ENCODE data around the gene NLK.
A peak's percentile ranks its signal among the peaks of the same experiment; 100 is the strongest.
"Not testable (repeated sequence)": the region's sequence is repeated elsewhere in the genome, so short reads cannot be mapped to it uniquely, and the experiment has no call there.

Gene NLK

GRCh38 chr17:28072936-28073533, 30.6 kb downstream of the NLK start:
- Histone ChIP-seq H3K36me3 (ENCODE audit: insufficient read depth, low read length) (peaks cover 4% of the 10 kb centered on the region; the same call in 1 of the 2 replicates), H3K9ac (ENCODE audit: low read depth, low read length) (no peak overlapping the region), H3K27ac (ENCODE audit: low read depth, low read length) (no peak overlapping the region), H3K4me3 (ENCODE audit: low read length) (no peak overlapping the region), H3K27me3 (ENCODE audit: insufficient read depth, low read length) (no peaks in the 10 kb centered on the region), H3K9me3 (ENCODE audit: insufficient read depth, low read depth, low read length) (peaks cover 6% of the 10 kb centered on the region; the same call in 1 of the 2 replicates), H3K4me1 (ENCODE audit: insufficient read depth, low read length) (peaks cover 27% of the 10 kb centered on the region)
- WGBS: 50% methylated on average over 2 of the region's 2 CpGs

- no peak overlapping the region for H3K27ac ChIP-seq (ENCODE audit: low read depth, low read length)
- H3K36me3 ChIP-seq (ENCODE audit: insufficient read depth, low read length): peaks cover 4% of the 10 kb centered on the region; the same call in 1 of the 2 replicates
- no peak overlapping the region for H3K9ac ChIP-seq (ENCODE audit: low read depth, low read length)
- WGBS: 90% methylated on average over 2 of the region's 3 CpGs
- H3K4me3 ChIP-seq (ENCODE audit: low read length): no peak overlapping the region
- peaks cover 27% of the 10 kb centered on the region for H3K4me1 ChIP-seq (ENCODE audit: insufficient read depth, low read length)
- H3K27me3 ChIP-seq (ENCODE audit: insufficient read depth, low read length): no peaks in the 10 kb centered on the region
- peaks cover 6% of the 10 kb centered on the region; the same call in 1 of the 2 replicates for H3K9me3 ChIP-seq (ENCODE audit: insufficient read depth, low read depth, low read length)
These were observed 31.5 kb downstream of the NLK start for GRCh38 chr17:28074010-28074409.

GRCh38 chr17:28076144-28076543, 33.7 kb downstream of the NLK start:
- WGBS: 100% methylated on average over 1 of the region's 1 CpG
- no peak overlapping the region for H3K4me3 ChIP-seq (ENCODE audit: low read length)
- H3K27ac ChIP-seq (ENCODE audit: low read depth, low read length): no peak overlapping the region
- peaks cover 33% of the 10 kb centered on the region for H3K4me1 ChIP-seq (ENCODE audit: insufficient read depth, low read length)
- peaks cover under 1% of the 10 kb centered on the region; the same call in 1 of the 2 replicates for H3K9me3 ChIP-seq (ENCODE audit: insufficient read depth, low read depth, low read length)
- H3K36me3 ChIP-seq (ENCODE audit: insufficient read depth, low read length): no peaks in the 10 kb centered on the region
- no peak overlapping the region for H3K9ac ChIP-seq (ENCODE audit: low read depth, low read length)
- no peaks in the 10 kb centered on the region for H3K27me3 ChIP-seq (ENCODE audit: insufficient read depth, low read length)

- H3K9me3 ChIP-seq (ENCODE audit: insufficient read depth, low read depth, low read length); H3K27ac ChIP-seq (ENCODE audit: low read depth, low read length); H3K27me3 ChIP-seq (ENCODE audit: insufficient read depth, low read length); H3K4me3 ChIP-seq (ENCODE audit: low read length); H3K36me3 ChIP-seq (ENCODE audit: insufficient read depth, low read length); H3K9ac ChIP-seq (ENCODE audit: low read depth, low read length): not testable (repeated sequence)
- peaks cover 42% of the 10 kb centered on the region for H3K4me1 ChIP-seq (ENCODE audit: insufficient read depth, low read length)
- WGBS: 90% methylated on average over 4 of the region's 6 CpGs
These were observed 34.7 kb downstream of the NLK start for GRCh38 chr17:28077140-28077539.

- Histone ChIP-seq H3K27me3 (ENCODE audit: insufficient read depth, low read length) (no peaks in the 10 kb centered on the region), H3K9ac (ENCODE audit: low read depth, low read length) (no peak overlapping the region), H3K27ac (ENCODE audit: low read depth, low read length) (no peak overlapping the region), H3K4me3 (ENCODE audit: low read length) (no peak overlapping the region), H3K9me3 (ENCODE audit: insufficient read depth, low read depth, low read length) (no peaks in the 10 kb centered on the region), H3K4me1 (ENCODE audit: insufficient read depth, low read length) (peaks cover 36% of the 10 kb centered on the region), H3K36me3 (ENCODE audit: insufficient read depth, low read length) (no peaks in the 10 kb centered on the region)
- 100% methylated on average over 3 of the region's 3 CpGs for WGBS
These were observed 36.1 kb downstream of the NLK start for GRCh38 chr17:28078341-28079229.

- H3K27me3 ChIP-seq (ENCODE audit: insufficient read depth, low read length): no peaks in the 10 kb centered on the region
- H3K9me3 ChIP-seq (ENCODE audit: insufficient read depth, low read depth, low read length): no peaks in the 10 kb centered on the region
- no peak overlapping the region for H3K27ac ChIP-seq (ENCODE audit: low read depth, low read length)
- 91% methylated on average over 2 of the region's 2 CpGs for WGBS
- no peaks in the 10 kb centered on the region for H3K36me3 ChIP-seq (ENCODE audit: insufficient read depth, low read length)
- no peak overlapping the region for H3K4me3 ChIP-seq (ENCODE audit: low read length)
- H3K4me1 ChIP-seq (ENCODE audit: insufficient read depth, low read length): peaks cover 25% of the 10 kb centered on the region
- no peak overlapping the region for H3K9ac ChIP-seq (ENCODE audit: low read depth, low read length)
These were observed 39.0 kb downstream of the NLK start for GRCh38 chr17:28081467-28081866.

GRCh38 chr17:28085766-28086165, 43.3 kb downstream of the NLK start:
- WGBS: 100% methylated on average over 2 of the region's 2 CpGs
- H3K36me3 ChIP-seq (ENCODE audit: insufficient read depth, low read length): no peaks in the 10 kb centered on the region; the same call in 1 of the 2 replicates
- peaks cover 21% of the 10 kb centered on the region for H3K4me1 ChIP-seq (ENCODE audit: insufficient read depth, low read length)
- H3K27ac ChIP-seq (ENCODE audit: low read depth, low read length): no peak overlapping the region
- H3K9ac ChIP-seq (ENCODE audit: low read depth, low read length): no peak overlapping the region
- H3K27me3 ChIP-seq (ENCODE audit: insufficient read depth, low read length): no peaks in the 10 kb centered on the region
- no peak overlapping the region for H3K4me3 ChIP-seq (ENCODE audit: low read length)
- H3K9me3 ChIP-seq (ENCODE audit: insufficient read depth, low read depth, low read length): peaks cover 13% of the 10 kb centered on the region

GRCh38 chr17:28086519-28086918, 44.0 kb downstream of the NLK start:
- 94% methylated on average over 2 of the region's 4 CpGs for WGBS

GRCh38 chr17:28087743-28088142, 45.3 kb downstream of the NLK start:
- Histone ChIP-seq H3K9me3 (ENCODE audit: insufficient read depth, low read depth, low read length) (peaks cover 13% of the 10 kb centered on the region), H3K27ac (ENCODE audit: low read depth, low read length) (no peak overlapping the region), H3K36me3 (ENCODE audit: insufficient read depth, low read length) (no peaks in the 10 kb centered on the region; the same call in 1 of the 2 replicates), H3K9ac (ENCODE audit: low read depth, low read length) (no peak overlapping the region), H3K4me1 (ENCODE audit: insufficient read depth, low read length) (peaks cover 26% of the 10 kb centered on the region), H3K4me3 (ENCODE audit: low read length) (no peak overlapping the region), H3K27me3 (ENCODE audit: insufficient read depth, low read length) (no peaks in the 10 kb centered on the region)

More at GRCh38 chr17:28086519-28086918, 44.0 kb downstream of the NLK start:
- H3K27me3 ChIP-seq (ENCODE audit: insufficient read depth, low read length): no peaks in the 10 kb centered on the region
- no peak overlapping the region for H3K27ac ChIP-seq (ENCODE audit: low read depth, low read length)
- H3K36me3 ChIP-seq (ENCODE audit: insufficient read depth, low read length): no peaks in the 10 kb centered on the region; the same call in 1 of the 2 replicates
- no peak overlapping the region for H3K4me3 ChIP-seq (ENCODE audit: low read length)
- H3K9ac ChIP-seq (ENCODE audit: low read depth, low read length): no peak overlapping the region
- peaks cover 24% of the 10 kb centered on the region for H3K4me1 ChIP-seq (ENCODE audit: insufficient read depth, low read length)
- H3K9me3 ChIP-seq (ENCODE audit: insufficient read depth, low read depth, low read length): peaks cover 13% of the 10 kb centered on the region

GRCh38 chr17:28090551-28090950, 48.1 kb downstream of the NLK start:
- H3K27me3 ChIP-seq (ENCODE audit: insufficient read depth, low read length): no peaks in the 10 kb centered on the region
- H3K9ac ChIP-seq (ENCODE audit: low read depth, low read length): no peak overlapping the region
- H3K27ac ChIP-seq (ENCODE audit: low read depth, low read length): no peak overlapping the region
- WGBS: 83% methylated on average over 4 of the region's 4 CpGs
- H3K4me3 ChIP-seq (ENCODE audit: low read length): no peak overlapping the region
- H3K4me1 ChIP-seq (ENCODE audit: insufficient read depth, low read length): peaks cover 47% of the 10 kb centered on the region
- H3K9me3 ChIP-seq (ENCODE audit: insufficient read depth, low read depth, low read length): peaks cover 13% of the 10 kb centered on the region
- no peaks in the 10 kb centered on the region; the same call in 1 of the 2 replicates for H3K36me3 ChIP-seq (ENCODE audit: insufficient read depth, low read length)

- H3K27ac ChIP-seq (ENCODE audit: low read depth, low read length): peak overlapping the region; percentile 5
These were observed 49.6 kb downstream of the NLK start for GRCh38 chr17:28092088-28092487.

More at GRCh38 chr17:28092088-28092487, 49.6 kb downstream of the NLK start:
- Histone ChIP-seq H3K36me3 (ENCODE audit: insufficient read depth, low read length) (no peaks in the 10 kb centered on the region; the same call in 1 of the 2 replicates), H3K9me3 (ENCODE audit: insufficient read depth, low read depth, low read length) (peaks cover 13% of the 10 kb centered on the region), H3K9ac (ENCODE audit: low read depth, low read length) (no peak overlapping the region), H3K4me3 (ENCODE audit: low read length) (0 out of 2 replicates have a peak overlapping the region, but pooled peaks have one; percentile 15), H3K4me1 (ENCODE audit: insufficient read depth, low read length) (peaks cover 47% of the 10 kb centered on the region), H3K27me3 (ENCODE audit: insufficient read depth, low read length) (no peaks in the 10 kb centered on the region)
- no CpG with 5 or more reads among the region's 1 CpG for WGBS
